ENCODE data around the gene TUBB4A.

GRCh38 chr19:6473647-6474046, 28.5 kb downstream of the TUBB4A start:
- no peak for TF ChIP-seq POLR2A (IDR thresholded peaks at IDR 0.05; ENCODE audit: low read length)
- no peak for TF ChIP-seq GATA1 (IDR thresholded peaks at IDR 0.05; ENCODE audit: low read depth, low read length)
